Suppressor macrophage (primary cell): Measurements from ENCODE around the gene PRLH.
A peak's percentile ranks its signal among the peaks of the same experiment; 100 is the strongest.
"Not testable (repeated sequence)": the region's sequence is repeated elsewhere in the genome, so short reads cannot be mapped to it uniquely, and the experiment has no call there.

Experiments used
- DNase-seq, 4 experiments: peaks; one replicate each; pipeline ENCODE4 v3.0.0-alpha.2; 2020 to 2022

Gene PRLH

DNA sequence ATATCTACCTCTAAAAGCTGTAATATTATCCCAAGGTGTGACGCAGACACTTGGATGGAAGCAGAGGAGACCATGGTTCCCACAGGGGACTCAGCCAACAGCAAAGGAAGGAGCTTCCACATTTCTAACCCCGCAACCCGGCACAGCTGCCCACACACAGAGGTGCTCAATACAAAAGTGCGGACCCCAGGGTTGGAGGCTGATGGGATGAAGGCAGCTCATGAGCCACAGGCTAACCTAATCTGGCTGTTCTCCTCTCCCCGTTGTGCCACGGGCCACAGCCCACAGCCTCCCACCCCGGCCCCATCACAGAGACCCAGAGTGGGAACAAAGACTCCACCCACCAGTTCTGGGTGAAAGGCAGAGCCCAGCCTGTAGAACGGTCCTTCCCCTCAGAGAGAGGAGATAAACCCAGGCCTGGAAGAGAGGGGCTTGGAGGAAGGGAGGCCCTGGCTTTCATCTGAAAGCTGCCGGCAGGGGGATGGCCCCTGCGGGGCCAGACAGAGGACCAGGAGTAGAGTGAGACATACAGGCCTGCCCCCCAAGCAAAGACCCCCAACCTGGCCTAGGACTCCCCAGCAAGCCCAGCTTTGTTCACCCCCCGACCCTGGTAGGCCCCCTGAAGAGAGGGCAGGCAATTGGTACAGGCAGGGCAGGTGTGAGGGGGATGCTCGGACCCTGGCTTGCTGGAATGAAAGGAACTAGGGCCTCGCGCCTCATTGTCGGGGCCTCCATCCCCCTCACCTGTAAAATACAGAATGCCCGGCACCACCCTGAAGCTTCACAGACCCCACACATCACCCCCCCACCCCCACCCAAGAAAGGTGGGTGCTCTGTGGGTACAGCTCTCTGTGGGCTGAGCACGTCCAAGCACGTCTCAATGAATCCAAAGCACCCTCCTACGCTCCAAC is 17.3 kb downstream of the PRLH start:
- DNase-seq = no peak

DNA sequence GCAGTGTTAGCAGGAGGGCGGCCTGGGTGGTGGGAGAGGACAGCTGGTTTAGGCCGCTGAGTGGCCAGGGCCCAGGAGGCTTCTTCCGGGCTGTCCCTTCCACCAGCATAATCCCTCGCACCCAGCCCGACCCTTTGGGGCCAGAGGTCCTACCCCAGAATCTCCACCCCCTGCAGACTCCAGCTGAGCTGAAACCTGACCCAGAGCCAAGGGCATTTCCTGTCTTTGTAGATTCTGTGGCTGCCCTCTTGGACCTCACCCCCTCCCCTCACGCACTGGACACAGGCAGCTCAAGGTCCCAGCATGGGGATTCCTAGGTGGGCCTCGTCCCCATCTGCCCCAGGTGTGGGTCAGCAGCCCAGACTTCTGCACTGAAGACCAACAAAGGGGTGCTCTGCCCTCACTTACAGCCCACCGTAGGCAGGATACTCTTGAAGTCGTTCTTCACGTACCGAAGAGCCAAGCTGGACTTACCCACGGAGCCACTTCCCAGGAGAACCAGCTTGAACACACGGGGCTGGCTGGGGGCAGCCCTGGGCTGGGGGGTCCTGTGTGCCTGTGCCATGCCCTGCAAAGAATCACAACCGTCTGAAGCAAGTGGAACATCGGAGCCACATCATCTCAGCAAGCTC is 19.3 kb downstream of the PRLH start:
- DNase-seq = no peak

DNA sequence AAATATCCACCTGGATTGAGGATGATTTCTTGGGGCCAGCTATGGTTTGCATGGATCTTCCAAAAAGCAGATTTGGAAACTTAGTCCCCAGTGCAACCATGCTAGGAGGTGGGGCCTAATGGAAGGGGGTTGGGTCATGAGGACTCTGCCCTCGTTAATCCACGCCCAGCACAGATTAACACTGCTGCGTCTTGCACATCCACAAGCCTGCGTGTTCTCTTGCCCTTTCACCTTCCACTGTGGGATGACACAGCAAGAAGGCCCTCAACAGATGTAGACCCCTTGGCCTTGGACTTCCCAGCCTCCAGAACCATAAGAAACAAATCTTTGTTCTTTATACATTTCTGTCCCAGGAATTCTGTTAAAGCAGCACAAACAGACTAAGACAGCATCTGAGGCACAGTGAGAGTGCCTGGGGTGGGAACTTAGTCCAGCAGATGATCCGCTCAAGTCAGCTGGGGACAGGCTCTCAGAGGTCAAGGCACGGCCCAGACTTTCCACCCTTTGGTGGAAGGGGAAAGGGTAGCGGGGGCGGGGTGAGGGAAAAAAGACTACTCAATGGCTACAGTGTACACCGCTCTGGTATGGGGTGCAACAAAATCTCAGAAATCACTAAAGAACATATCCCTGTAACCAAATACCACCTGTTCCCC is 21.8 kb downstream of the PRLH start:
- DNase-seq = no peak

DNA sequence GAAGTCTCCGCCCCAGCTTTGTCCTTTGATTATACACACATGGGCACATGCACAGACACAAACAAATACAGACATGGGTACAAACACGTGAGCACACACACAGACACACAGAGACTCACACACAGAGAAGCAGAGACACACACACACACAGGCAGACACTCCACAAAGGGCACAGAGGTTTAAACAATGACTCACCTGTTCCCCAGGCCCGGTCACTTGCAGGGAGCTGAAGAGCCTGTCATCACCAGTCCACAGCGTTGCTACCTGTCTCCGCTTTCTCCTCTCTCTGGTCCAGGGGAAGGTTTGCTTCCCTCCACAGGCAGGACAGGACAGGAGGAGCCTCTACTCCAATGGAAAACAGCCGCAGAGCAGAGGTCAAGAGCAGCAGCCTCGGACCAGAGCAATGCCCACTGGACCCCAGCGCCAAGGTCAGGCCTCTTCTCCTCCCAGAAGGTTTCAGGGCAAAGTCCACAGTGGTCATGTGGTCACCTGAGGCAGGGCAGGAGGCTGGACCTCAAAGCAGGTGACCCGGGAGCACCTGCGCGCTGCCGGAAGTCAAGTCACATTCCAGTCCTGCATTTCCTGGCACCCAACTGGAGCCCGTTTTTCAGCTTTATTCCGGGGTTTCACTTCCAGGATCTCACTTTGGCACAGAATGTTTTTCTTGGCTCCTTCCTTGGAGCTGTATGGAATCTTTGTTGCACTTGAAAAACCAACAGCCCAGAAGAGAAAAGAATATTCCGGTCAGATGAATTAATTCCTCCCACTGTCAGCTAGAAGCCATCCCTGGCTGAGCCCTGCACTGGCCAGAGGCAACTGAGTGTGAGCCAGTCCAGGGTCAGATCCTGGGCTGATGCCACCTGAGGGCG is 24.1 kb downstream of the PRLH start, which contains the start of gene RAB17:
Gene RAB17 (minus strand): TSS at position 463 of the 869 bp plus-strand sequence. CDS start 4,580 bp downstream, outside the sequence.
- DNase-seq = no peak

DNA sequence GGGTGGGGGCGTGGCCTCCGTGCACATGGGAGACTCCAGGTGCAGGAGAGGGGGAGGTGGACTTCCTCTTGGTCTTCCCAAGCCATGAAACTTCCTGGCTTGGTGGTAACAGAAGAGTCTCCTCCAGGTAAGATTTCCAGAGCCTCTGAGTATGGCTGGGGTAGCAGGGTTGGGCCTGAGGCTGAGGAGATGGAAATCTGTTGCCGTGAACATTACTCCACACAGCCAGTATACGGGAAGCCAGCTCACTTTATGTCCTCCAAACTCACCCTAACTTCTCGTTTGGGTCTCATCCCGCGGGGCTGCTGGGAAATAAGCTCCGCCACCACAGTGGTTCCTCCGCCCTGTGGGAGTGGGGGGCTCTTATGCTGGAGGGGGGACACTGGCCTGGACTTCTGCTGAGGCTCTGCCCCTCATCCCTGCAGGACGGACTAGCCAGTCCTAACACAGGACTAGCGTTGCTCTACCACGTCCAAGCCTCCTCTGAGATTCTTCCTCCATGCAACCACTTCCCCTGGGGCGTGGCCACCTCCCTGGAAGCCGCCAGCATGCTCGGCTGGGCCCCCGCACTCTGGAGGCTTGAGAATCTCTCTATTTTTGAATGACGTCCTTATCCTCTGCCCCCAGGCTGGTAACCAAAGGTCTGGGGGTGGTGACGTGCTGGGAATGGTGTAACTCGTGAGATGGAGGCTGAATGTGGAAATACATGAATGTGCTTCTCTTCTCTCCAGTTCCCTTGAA is 24.9 kb downstream of the PRLH start:
- peak; percentile 92 to 96 (median 94) for DNase-seq

GRCh38 chr2:237592425-237592980 is 26.1 kb downstream of the PRLH start:
- DNase-seq = no peak

DNA sequence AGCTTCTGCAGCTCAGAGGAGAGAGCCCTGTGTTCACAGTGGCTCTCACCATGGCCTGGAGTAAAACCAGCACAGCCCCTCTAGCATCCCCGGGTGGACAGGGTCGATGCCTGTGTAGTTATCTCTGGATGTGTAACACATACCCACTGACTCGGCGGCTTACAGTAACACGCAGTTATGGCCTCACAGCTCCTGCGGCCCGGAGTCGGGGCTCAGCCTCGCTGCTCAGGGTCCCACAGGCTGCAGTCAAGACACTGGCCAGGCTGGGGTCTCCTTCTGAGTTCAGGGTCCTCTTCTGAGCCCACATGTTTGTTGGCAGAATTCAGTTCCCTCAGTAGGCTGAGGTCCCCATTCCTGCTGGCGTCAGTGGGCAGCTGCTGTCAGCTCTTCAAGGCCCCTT is 26.7 kb downstream of the PRLH start:
- no peak for DNase-seq

- no peak for DNase-seq
Observed at GRCh38 chr2:237593596-237594320, 27.4 kb downstream of the PRLH start.

DNA sequence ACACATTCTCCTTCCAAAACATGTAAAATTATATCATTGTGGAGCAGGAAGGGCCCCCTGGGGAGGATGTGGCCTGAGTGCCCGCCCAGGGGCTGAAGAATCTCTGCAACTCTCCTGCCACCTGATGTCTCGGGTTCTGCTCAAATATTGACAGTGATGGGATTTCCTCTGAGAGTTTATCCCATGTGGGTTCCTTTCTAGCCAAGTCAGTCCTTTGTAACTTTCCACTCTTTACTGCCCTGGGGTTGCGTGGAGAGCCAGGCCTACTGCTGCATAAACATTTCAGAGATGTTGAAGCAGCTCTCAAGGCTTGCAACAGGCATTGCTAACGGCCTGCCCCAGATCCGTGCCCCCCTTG is 28.1 kb downstream of the PRLH start:
- DNase-seq = no peak

- not testable (repeated sequence) for DNase-seq
Observed at GRCh38 chr2:237595829-237596519, 29.6 kb downstream of the PRLH start.

DNA sequence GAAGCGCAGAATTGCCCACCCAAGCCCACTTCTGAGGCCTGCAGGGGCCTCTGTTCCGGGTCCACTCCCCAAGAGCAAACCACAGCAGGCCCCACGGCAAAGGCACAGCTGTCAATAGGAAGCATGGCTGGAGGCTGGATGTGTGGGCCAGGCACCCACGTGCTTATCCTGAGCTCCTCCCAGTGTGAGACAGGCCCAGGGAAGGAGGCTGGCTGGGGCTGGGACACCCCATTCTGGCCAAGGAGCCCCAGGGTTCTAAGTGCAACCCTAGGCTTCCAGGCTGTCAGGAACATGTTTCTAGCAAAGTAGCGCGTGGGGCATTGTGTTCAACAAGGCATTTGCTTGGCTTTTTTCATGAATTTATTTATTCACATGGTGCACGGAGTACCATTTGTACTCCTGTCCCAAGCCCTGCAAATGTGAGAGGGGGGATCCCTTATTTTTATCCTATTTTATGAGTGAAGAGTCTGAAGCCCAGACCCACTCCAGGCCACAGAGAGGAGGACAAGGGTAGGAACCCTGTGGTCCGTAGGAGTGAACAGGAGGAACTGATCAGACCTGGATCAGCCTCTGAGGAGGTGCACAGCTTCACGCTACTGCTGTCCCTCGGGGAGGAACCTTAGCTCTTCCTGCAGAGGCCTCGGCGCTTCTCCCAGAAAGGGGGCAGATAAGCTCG is 30.3 kb downstream of the PRLH start:
- peak in 3 of 4 experiments; percentile 25 to 59 (median 44) for DNase-seq

GRCh38 chr2:237597196-237598145 is 31.1 kb downstream of the PRLH start:
- peak in 1 of 4 experiments; percentile 13 for DNase-seq

- no peak for DNase-seq
Observed at GRCh38 chr2:237598468-237599208, 32.3 kb downstream of the PRLH start.

DNA sequence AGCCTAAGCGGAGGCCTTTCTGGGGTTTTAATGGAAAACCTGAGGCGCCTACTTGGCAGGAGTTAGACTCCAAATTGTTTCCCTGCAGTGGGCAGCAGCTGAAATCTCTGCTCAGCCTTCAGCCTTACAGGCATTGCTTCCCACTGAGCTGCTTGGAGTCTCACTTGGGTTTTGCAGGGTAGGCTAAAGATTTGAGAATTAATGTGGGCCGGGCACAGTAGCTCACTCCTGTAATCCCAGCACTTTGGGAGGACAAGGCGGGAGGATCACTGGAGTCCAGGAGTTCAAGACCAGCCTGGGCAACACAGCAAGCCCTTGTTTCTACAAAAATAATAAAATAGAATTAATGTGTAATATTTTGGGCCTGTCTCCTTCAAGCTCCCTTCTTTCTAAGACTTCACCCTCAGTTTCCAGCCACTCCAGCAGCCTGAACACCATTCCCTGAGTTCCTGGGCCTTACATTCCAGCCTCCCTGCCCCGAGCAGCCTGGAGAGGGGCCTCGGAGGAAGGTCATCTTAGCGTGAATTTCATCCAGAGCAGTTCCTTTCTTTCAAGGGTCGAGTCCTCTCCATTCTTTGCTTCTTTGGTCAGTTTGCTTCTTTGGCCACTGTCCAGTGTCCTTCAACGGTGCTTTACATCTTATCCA is 33.2 kb downstream of the PRLH start:
- DNase-seq = no peak

- peak in 3 of 4 experiments; percentile 28 to 44 (median 34) for DNase-seq
Observed at GRCh38 chr2:237600205-237600846, 34.0 kb downstream of the PRLH start.

DNA sequence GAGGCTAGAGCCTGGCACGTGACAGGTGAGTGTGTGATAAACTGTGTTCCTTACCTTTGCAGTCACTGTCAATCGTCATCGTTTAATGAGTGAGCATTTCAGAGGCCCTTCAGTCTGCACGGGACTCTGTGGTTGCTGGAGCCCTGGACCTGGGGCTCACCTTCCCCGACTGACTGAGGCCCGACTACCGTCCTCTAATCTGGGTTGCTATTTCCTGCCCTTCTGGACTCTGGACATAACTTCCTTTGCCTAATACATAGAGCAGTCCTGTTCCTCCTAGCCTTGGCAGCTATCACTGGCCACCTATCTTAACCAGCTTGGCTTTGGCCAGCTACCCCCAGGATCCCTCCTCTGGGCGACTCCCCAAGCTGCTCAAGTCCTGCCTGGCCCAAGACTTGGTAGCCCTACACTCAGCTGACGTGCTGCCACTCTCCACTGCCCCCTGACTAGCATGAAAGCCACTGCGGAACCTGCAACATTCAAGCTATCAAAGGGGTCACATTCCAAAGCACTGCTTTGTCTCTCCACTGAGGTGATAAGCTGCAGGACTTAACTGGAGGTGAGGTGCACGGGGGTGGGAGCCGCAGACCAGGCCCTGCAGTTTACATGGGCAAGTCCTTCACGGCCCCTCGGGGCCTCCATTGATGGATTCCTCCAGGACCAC is 35.2 kb downstream of the PRLH start:
- DNase-seq = no peak
